HepG2 (cell line): ENCODE results near the gene BPIFB2. TPM values are rescaled to one million over a fixed set of nuclear protein-coding genes. Genes with fewer than 3 reads are reported as not detected.
A peak's percentile ranks its signal among the peaks of the same experiment; 100 is the strongest.

Experiments used
- BRCA1 ChIP-seq: sonication (generic); formaldehyde crosslinking; IDR thresholded peaks from 2 replicates; pipeline ENCODE4 v1.4.0; 2020; ENCODE audit warnings: missing genetic modification reagents
- CHCHD3 ChIP-seq: sonication (generic); formaldehyde crosslinking; IDR thresholded peaks from 2 replicates; pipeline ENCODE4 v1.8.0; 2022; ENCODE audit warnings: mild to moderate bottlenecking, missing genetic modification reagents, moderate library complexity
- FOXC1 ChIP-seq: sonication (generic); formaldehyde crosslinking; IDR thresholded peaks from 2 replicates; pipeline ENCODE4 v1.8.0; 2022; ENCODE audit warnings: mild to moderate bottlenecking, missing genetic modification reagents, borderline replicate concordance
- LRRFIP1 ChIP-seq: sonication (generic); formaldehyde crosslinking; conservative IDR thresholded peaks from 2 replicates; pipeline ENCODE4 v1.4.0; 2020; ENCODE audit warnings: missing genetic modification reagents
- MAFK ChIP-seq, 2 experiments: IDR thresholded peaks in 1 of 2; conservative IDR thresholded peaks in 1 of 2; 2 replicates each; pipeline ENCODE4 v1.6.1; 2011; ENCODE audit warnings: improper control_type of control experiment in 2 of 2, low read length in 2 of 2
- MIXL1 ChIP-seq: IDR thresholded peaks from 2 replicates; pipeline ENCODE4 v1.6.1; 2016
- NFKBIZ ChIP-seq: IDR thresholded peaks from 2 replicates; pipeline ENCODE4 v1.6.1; 2018; ENCODE audit warnings: missing genetic modification reagents, missing compliant biosample characterization
- NONO ChIP-seq, 2 experiments: fragments of 450-650 bp in 1 of 2; sonication (generic) in 1 of 2; formaldehyde crosslinking in 1 of 2; IDR thresholded peaks in 1 of 2; conservative IDR thresholded peaks in 1 of 2; 2 replicates each; pipeline versions ENCODE4 v1.6.1 to v1.8.0; 2017 to 2022; ENCODE audit warnings: mild to moderate bottlenecking in 1 of 2, missing genetic modification reagents in 1 of 2, moderate library complexity in 1 of 2
- NR1H2 ChIP-seq: sonication (generic); formaldehyde crosslinking; IDR thresholded peaks from 2 replicates; pipeline ENCODE4 v1.8.1; 2022; ENCODE audit warnings: low read depth, missing genetic modification reagents, borderline replicate concordance
- PCBP1 ChIP-seq: fragments of 200-400 bp; formaldehyde crosslinking; IDR thresholded peaks from 2 replicates; pipeline ENCODE4 v1.6.1; 2017; ENCODE audit warnings: mild to moderate bottlenecking, low read depth, low read length, borderline replicate concordance
- THYN1 ChIP-seq: sonication (generic); formaldehyde crosslinking; IDR thresholded peaks from 2 replicates; pipeline ENCODE4 v1.8.1; 2023; ENCODE audit warnings: low read depth, mild to moderate bottlenecking, moderate library complexity, missing genetic modification reagents, borderline replicate concordance
- ZBTB42 ChIP-seq: sonication (generic); formaldehyde crosslinking; IDR thresholded peaks from 2 replicates; pipeline ENCODE4 v1.5.0; 2020; ENCODE audit warnings: mild to moderate bottlenecking, missing genetic modification reagents
- ZNF138 ChIP-seq: sonication (generic); formaldehyde crosslinking; IDR thresholded peaks from 2 replicates; pipeline ENCODE4 v1.5.0; 2020; ENCODE audit warnings: mild to moderate bottlenecking, low read depth, missing genetic modification reagents
- ZNF224 ChIP-seq: sonication (generic); formaldehyde crosslinking; IDR thresholded peaks from 2 replicates; pipeline ENCODE4 v1.5.0; 2020; ENCODE audit warnings: mild to moderate bottlenecking, missing genetic modification reagents
- ZNF24 ChIP-seq: fragments of 450-650 bp; IDR thresholded peaks from 2 replicates; pipeline ENCODE4 v1.6.1; 2017; ENCODE audit warnings: antibody characterized with exemption, mild to moderate bottlenecking
- ZNF350 ChIP-seq: sonication (generic); formaldehyde crosslinking; IDR thresholded peaks from 2 replicates; pipeline ENCODE4 v1.4.0; 2020; ENCODE audit warnings: mild to moderate bottlenecking, low read depth, missing genetic modification reagents, borderline replicate concordance
- ZNF484 ChIP-seq: sonication (generic); formaldehyde crosslinking; IDR thresholded peaks from 2 replicates; pipeline ENCODE4 v1.5.1; 2020; ENCODE audit warnings: mild to moderate bottlenecking, low read depth, missing genetic modification reagents, borderline replicate concordance
- ZNF652 ChIP-seq: IDR thresholded peaks from 2 replicates; pipeline ENCODE4 v1.6.1; 2016; ENCODE audit warnings: low read depth, borderline replicate concordance
- ZNF737 ChIP-seq: sonication (generic); formaldehyde crosslinking; IDR thresholded peaks from 2 replicates; pipeline ENCODE4 v1.5.0; 2020; ENCODE audit warnings: missing genetic modification reagents, mild to moderate bottlenecking, borderline replicate concordance
- ZNF749 ChIP-seq: sonication (generic); formaldehyde crosslinking; IDR thresholded peaks from 2 replicates; pipeline ENCODE4 v1.8.0; 2022; ENCODE audit warnings: mild to moderate bottlenecking, missing genetic modification reagents, moderate library complexity, borderline replicate concordance
- ZNF878 ChIP-seq: sonication (generic); formaldehyde crosslinking; IDR thresholded peaks from 2 replicates; pipeline ENCODE4 v1.8.1; 2023; ENCODE audit warnings: mild to moderate bottlenecking, missing genetic modification reagents, moderate library complexity
- ZZZ3 ChIP-seq: sonication (generic); formaldehyde crosslinking; IDR thresholded peaks from 2 replicates; pipeline ENCODE4 v1.4.0; 2020; ENCODE audit warnings: missing genetic modification reagents, mild to moderate bottlenecking, borderline replicate concordance
- polyA plus RNA-seq, 8 experiments: library from polyadenylated mRNA; depleted of rRNA in 3 of 8; stranded (reverse) in 7 of 8; unstranded in 1 of 8; fragments of >200 nt; fragmentation: Illumina TruSeq in 4 of 8; extraction: Trizol in 4 of 8; gene quantifications; 2 replicates each; pipeline versions ENCODE4 v1.2.1 to v1.2.3, GENCODE V29; 2011 to 2016; ENCODE audit warnings: low read depth in 4 of 8, missing spikeins in 1 of 8, mixed read lengths in 1 of 8; ENCODE audit not compliant: insufficient read depth in 1 of 8
- total RNA-seq, 5 experiments: library from RNA; depleted of rRNA; stranded (reverse); fragments of >200 nt; fragmentation: Illumina TruSeq; extraction: Trizol; gene quantifications; 2 replicates each; pipeline ENCODE4 v1.2.3, GENCODE V29; 2016; ENCODE audit warnings: low read depth in 1 of 5
- TF ChIP-seq, protein P1 (sequence below): sonication (generic); formaldehyde crosslinking; IDR thresholded peaks from 2 replicates; pipeline ENCODE4 v1.5.0; 2020; ENCODE audit warnings: missing genetic modification reagents

BPIFB2 gene
- total and polyA plus RNA-seq, 2 of the 13 experiments (the other 11 are each of a cell fraction or from before 2014, with no cell fraction given) = 54.5 to 902 TPM

GRCh38 chr20:33006776-33007375 is 628 bp upstream of the BPIFB2 start (continued):
- no peak for TF ChIP-seq ZNF737 (CRISPR knock-in tag)
- TF ChIP-seq ZNF749 (CRISPR knock-in tag) = 0 out of 2 replicates have a peak, but pooled peaks have one; percentile 7
- TF ChIP-seq LRRFIP1 (CRISPR knock-in tag) = no peak
- no peak for TF ChIP-seq MAFK (conservative IDR thresholded peaks at IDR 0.05 in 1 of 2, IDR thresholded peaks at IDR 0.05 in 1 of 2; ENCODE audit: low read length in 2 of 2)
- no peak for TF ChIP-seq ZNF350
- no peak for TF ChIP-seq ZNF878 (CRISPR knock-in tag)
- 0 out of 2 replicates have a peak, but pooled peaks have one; percentile 20 for TF ChIP-seq ZBTB42
- no peak for TF ChIP-seq THYN1
- TF ChIP-seq PCBP1 = no peak
- TF ChIP-seq NFKBIZ (CRISPR knock-in tag) = 0 out of 2 replicates have a peak, but pooled peaks have one; percentile 49
- 0 out of 2 replicates have a peak, but pooled peaks have one; percentile 6 for TF ChIP-seq ZNF138 (CRISPR knock-in tag)
- TF ChIP-seq ZNF24 = peak; percentile 87; the same call in 1 of the 2 replicates
- TF ChIP-seq NR1H2 (CRISPR knock-in tag) = no peak
- no peak for TF ChIP-seq ZNF484
- 0 out of 2 replicates have a peak, but pooled peaks have one; percentile 9 for TF ChIP-seq MIXL1 (CRISPR knock-in tag)
- 0 out of 2 replicates have a peak, but pooled peaks have one; percentile 34 for TF ChIP-seq ZNF652 (CRISPR knock-in tag)
- TF ChIP-seq BRCA1 (CRISPR knock-in tag) = no peak
- TF ChIP-seq, protein P1, sequence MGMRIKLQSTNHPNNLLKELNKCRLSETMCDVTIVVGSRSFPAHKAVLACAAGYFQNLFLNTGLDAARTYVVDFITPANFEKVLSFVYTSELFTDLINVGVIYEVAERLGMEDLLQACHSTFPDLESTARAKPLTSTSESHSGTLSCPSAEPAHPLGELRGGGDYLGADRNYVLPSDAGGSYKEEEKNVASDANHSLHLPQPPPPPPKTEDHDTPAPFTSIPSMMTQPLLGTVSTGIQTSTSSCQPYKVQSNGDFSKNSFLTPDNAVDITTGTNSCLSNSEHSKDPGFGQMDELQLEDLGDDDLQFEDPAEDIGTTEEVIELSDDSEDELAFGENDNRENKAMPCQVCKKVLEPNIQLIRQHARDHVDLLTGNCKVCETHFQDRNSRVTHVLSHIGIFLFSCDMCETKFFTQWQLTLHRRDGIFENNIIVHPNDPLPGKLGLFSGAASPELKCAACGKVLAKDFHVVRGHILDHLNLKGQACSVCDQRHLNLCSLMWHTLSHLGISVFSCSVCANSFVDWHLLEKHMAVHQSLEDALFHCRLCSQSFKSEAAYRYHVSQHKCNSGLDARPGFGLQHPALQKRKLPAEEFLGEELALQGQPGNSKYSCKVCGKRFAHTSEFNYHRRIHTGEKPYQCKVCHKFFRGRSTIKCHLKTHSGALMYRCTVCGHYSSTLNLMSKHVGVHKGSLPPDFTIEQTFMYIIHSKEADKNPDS (CRISPR knock-in tag) = 0 out of 2 replicates have a peak, but pooled peaks have one; percentile 64
- TF ChIP-seq CHCHD3 (CRISPR knock-in tag) = no peak
- no peak for TF ChIP-seq ZZZ3 (CRISPR knock-in tag)
- 0 out of 2 replicates have a peak, but pooled peaks have one; percentile 57 for TF ChIP-seq FOXC1
- TF ChIP-seq NONO (IDR thresholded peaks at IDR 0.05) = no peak
- TF ChIP-seq NONO (CRISPR knock-in tag; conservative IDR thresholded peaks at IDR 0.05) = peak; percentile 8; the same call in 1 of the 2 replicates
- no peak for TF ChIP-seq ZNF224 (CRISPR knock-in tag)
